ENCODE measurements around the gene LTA4H.
"Not testable (repeated sequence)": the region's sequence is repeated elsewhere in the genome, so short reads cannot be mapped to it uniquely, and the experiment has no call there.

The LTA4H gene

GRCh38 chr12:96035283-96036236, at the start of gene LTA4H:
Gene LTA4H (minus strand): TSS chr12:96035587. CDS start chr12:96035519, 68 bp downstream.
- DNase-seq, result peak; percentile 96 to 97

DNA sequence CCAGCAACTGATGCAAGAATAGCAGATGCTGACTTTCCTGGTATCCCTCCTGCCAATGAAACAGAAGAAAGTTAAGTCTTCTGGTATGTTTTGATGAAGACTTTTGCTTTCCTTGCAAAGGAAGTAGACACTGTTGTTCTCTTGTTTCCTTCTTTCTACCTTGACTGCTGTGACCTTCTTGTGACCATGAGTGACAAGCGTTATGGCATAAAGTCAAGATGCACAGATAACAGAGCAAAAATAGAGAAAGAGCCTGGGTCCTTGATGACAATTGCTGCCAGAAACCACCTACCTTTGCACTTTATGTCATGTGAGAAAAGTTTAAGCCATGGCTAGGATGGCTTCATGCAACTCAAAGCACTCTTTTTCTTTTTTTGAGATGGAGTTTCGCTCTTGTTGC, 49.2 kb upstream of the LTA4H start:
- DNase-seq, result no peak

- DNase-seq, result no peak
Measured at GRCh38 chr12:96083020-96083719, 47.8 kb upstream of the LTA4H start.

- DNase-seq, result no peak
Measured at GRCh38 chr12:96081596-96081995, 46.2 kb upstream of the LTA4H start.

GRCh38 chr12:96078231-96079135, 43.1 kb upstream of the LTA4H start:
- no peak for DNase-seq

DNA sequence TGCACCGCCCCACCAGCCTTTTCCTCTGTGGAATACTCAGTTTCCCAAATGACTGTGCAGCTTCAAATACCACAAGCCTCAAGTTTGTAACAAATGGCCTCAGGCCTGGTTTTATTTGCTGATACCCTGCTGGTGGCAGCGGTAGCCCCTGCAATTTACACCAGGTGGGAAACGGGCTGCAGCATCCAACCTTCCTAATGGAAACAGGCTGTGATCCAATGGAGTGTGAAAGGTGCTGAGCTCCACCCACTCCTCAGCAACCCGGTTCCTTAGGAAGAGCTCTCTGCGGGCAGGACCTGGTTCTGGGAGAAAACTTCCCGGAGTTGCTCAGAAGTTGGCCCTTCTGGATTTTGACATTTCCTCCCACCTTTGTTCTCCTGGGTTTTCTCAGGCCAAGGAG, 41.7 kb upstream of the LTA4H start:
- no peak for DNase-seq

DNA sequence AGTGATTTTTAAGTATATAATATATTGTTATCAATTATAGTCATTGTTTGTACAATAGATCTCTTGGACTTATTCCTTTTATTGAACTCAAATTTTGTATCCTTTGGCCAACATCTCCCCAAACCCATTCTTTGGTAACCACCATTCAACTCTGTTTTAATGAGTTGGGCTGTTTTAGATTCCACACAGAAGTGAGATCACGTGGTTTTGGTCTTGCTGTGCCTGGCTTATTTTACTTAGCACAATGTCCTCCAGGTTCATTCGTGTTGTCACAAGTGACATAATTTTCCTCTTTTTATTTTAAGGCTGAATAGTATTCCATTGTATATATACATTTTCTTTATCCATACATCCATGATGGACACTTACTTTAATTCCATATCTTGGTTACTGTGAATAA, 40.2 kb upstream of the LTA4H start:
- DNase-seq, result no peak

GRCh38 chr12:96073346-96074330, 38.3 kb upstream of the LTA4H start:
- no peak for DNase-seq

GRCh38 chr12:96070670-96071279, 35.4 kb upstream of the LTA4H start:
- no peak for DNase-seq

GRCh38 chr12:96069511-96070231, 34.3 kb upstream of the LTA4H start:
- DNase-seq, result no peak

DNA sequence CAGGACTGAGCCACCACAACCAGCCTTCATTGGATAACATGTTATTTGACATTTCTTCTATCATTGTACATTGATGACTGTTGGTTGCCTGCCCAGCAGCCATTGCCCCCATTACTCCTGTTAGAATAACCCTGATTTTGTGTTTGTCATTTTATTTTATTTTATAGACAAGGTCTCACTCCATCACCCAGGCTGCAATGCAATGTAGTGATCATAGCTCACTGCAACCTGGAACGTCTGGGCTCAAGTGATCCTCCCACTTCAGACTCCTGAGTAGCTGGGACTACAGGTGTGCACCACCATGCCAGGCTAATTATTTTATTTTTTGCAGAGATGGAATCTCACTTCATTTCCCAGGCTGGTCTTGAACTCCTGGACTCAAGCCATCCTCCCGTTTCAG, 33.2 kb upstream of the LTA4H start:
- no peak for DNase-seq

DNA sequence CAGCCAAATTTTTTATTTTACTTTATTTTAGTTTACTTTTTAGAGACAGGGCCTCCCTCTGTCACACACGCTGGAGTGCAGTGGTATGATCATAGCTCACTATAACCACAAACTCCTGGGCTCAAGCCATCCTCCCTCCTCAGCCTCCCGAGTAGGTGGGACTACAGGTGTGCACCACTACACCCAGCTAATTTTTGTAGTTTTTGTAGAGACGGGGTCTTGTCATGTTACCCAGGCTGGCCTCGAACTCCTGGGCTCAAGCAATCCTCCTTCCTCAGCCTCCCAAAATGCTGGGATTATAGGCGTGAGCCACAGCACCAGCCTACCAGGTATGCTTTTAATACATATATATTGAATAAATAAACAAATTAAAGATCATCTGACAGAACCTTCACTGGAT, 32.7 kb upstream of the LTA4H start:
- no peak for DNase-seq

DNA sequence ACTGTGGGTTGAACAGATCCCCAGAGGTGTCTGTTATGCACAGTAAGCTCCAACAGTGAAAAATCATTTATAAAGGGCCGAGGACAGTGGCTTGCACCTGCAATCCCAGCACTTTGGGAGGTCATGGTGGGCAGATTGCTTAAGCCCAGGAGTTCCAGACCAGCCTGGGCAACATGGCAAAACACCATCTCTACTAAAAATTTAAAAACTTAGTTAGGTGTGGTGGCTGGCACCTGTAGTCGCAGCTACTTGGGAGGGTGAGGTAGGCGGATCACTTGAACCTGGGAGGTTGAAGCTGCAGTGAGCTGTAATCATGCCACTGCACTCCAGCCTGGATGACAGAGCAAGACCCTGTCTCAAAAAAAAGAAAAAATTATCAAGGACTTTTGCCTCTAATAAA, 30.4 kb upstream of the LTA4H start:
- DNase-seq, result not testable (repeated sequence)

- no peak for DNase-seq
Measured at GRCh38 chr12:96064966-96065365, 29.6 kb upstream of the LTA4H start.

DNA sequence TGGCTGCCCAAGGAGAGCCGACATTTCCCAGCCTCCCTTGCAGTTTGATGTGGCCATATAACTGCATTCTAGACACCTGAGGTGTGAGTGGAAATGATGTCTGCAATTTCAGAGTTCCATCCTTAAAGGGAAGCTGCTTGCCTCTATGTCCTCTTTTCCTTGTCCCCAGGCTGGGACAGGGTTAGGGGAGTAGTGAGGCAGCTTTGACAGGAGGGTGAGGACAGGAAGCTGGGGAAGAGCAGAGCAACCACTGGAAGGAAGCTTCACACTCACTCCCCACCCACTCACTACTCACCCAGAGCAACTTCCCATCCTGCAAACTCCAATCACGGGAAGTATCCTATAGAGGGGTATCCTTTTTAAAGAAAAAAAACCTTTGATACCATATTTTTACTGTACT, 28.9 kb upstream of the LTA4H start:
- no peak for DNase-seq

GRCh38 chr12:96063046-96063445, 27.7 kb upstream of the LTA4H start:
- no peak for DNase-seq

DNA sequence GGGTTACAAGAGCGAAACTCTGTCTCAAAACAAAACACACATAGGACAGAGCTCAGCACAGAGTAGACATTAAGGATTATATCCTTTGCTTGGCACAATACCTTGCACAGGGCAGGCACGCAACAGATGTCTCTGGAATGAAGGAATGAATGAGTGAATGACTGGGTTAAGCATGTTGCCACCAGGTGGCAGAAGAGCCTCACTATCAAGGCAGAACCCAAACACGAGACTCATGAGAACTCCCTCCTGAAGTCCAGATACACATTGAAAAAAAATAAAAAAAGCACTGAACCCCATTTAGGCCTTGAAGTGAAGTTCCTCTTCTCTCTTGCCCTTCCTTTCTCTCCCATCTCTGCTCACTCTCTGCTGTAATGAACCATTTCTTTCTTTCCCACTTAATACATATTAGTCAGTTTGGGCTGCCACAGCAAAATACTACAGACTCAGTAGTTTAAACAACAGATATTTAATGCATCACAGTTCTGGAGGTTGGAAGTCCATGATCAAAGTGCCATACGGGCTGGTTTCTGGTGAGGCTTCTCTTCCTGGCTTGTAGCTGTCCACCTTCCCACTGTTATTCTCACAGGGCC, 26.6 kb upstream of the LTA4H start:
- DNase-seq, result peak; percentile 83 to 84

GRCh38 chr12:96061323-96061722, 25.9 kb upstream of the LTA4H start:
- DNase-seq, result no peak

GRCh38 chr12:96060041-96060440, 24.7 kb upstream of the LTA4H start:
- no peak for DNase-seq

GRCh38 chr12:96057986-96058553, 22.7 kb upstream of the LTA4H start:
- DNase-seq, result no peak
